Left cardiac atrium (tissue), 4 donors: ENCODE results near the gene PLXNA4. TPM values are rescaled to one million over a fixed set of nuclear protein-coding genes. Genes with fewer than 3 reads are reported as not detected.
A peak's percentile ranks its signal among the peaks of the same experiment; 100 is the strongest.

Source experiments
- ATAC-seq, 2 donors: fragments of 200-7000 bp; cut with Tn5 transposase; one replicate each; pipeline ENCODE4 v1.9.1; 2020; ENCODE audit warnings: mild to moderate bottlenecking in 2 of 2, moderate library complexity in 2 of 2
- DNase-seq: peaks from one replicate; pipeline ENCODE4 v3.0.0-alpha.2; 2020
- intact Hi-C, 2 donors: fragments of 100-400 bp; cut with DNase I; formaldehyde crosslinking; loops; one replicate each; pipeline versions ENCODE4 v1.14.1 to v1.15.1; 2022 to 2023
- total RNA-seq, 2 donors: library from RNA; stranded (reverse); fragmentation: NEBNext Ultra II Directional; extraction: Animal tissue kit (Norgen Biotek cat#: 25700); gene quantifications; one replicate each; pipeline ENCODE4 v1.2.1, GENCODE V29; 2021
- donor health status: DM: no; HTN: yes; CAD: no.
- donor health status: DM: no; HTN: yes; CAD: no; lungs with severe emphysema.
- donor health status: DM: yes; HTN: yes; CAD: no.
- donor health status: Dilated cardiomyopathy.

Gene PLXNA4
- total RNA-seq, 2 donors from 2014 or later: 23.3 to 30.1 TPM

DNA sequence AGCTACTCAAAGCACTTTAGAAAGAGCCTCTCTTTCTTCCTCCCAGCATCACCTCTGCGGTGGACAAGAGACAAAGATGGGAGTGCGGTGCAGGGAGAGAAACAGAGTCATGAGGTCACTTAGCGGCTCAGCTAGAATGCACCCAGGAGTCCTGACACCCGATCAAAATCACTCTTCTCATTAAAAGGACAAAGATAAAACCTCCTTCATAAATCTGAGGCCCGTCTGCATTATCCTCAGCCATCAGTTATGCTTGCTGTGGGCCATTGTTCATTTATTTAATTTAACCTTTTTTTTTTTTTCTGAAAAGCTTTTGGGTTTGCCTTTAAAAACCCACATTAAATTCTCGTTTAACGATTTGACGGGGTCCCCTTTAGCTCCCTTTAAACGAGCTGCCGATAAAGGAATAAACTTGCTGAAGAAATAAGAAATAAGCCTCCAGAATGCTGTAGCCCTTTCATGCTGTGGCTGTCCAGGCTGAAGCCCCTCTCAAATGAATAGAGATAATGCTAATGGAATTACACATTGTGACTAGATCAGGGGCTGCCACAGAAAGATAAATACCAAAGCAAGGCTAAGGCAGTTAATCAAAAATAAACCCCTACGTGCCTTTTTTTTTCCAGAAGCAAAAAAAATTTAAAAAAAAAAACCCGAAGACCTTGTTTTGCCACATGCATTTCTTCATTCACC lies 16.1 kb upstream of the PLXNA4 start:
- intact Hi-C loops: no loop called here
- DNase-seq (no peak), ATAC-seq (no peak)

DNA sequence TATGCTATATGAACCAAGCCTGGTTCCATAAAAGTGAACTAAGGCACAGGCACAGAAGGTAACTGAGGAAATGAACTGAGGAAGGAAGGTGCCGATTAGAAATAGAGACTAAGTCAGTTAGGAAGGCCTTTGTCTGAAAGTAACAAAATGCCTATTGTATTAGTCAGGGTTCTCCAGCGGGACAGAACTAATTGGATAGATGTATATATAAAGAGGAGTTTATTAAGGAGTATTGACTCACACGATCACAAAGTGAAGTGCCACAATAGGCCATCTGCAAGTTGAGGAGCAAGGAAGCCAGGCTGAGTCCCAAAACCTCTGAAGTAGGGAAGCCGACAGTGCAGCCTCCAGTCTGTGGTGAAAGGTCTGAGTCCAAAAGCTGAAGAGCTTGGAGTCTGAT lies 13.9 kb upstream of the PLXNA4 start:
- ATAC-seq: no peak

DNA sequence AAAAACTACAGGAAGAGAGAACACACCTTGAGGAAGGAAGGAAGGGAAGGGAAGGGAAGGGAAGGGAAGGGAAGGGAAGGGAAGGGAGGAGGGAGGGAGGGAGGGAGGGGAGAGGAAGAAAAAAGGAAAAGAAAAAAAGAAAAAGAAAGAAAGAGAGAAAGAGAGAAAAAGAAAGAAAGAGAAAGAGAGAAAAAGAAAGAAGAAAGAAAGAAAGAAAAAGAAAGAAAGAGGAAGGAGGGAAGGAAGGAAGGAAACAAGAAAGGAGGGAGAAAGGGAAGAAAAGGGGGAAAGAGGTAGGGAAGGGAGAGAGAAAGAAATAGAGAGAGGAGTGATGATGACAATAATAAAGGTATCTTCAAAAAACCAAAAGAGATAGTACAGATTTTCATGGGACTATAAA lies 12.3 kb upstream of the PLXNA4 start:
- no peak for ATAC-seq
- no peak for DNase-seq
- intact Hi-C loops: no loop called here

More for the DNA sequence above, 13.9 kb upstream of the PLXNA4 start:
- intact Hi-C loops: no loop called here
- no peak for DNase-seq

DNA sequence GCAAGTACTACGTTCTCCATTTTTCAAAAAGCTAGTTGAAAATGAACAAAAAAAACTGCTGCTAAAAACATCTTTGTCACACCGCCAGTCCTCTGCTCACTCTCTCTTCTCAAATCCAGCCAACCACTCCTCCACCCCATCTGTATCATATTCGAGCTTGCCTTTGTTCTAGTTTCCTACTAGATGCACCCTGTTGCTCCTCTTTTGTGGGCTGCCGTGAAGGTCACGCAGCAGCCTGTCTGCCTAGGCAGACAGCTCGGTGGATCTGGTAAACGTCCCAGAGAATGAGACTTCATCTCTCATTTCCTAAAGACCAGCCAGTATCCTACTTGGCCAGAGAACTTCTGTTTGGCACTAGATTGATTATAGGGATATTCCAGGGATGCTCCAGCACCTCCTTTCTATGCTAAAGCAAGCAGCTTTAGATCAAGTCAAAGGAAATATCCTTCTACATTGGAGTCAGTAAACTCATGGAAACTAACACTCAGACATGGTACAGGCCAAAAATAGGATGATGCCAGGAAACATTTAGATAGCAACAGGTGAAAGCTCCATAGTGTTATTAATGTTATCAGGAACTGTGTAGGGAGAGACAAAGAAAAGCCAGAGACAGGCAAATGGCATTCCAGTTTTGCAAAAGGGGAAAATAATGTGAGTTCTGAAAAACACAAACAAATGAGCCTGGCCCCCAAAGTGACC lies 8.7 kb upstream of the PLXNA4 start:
- no peak for ATAC-seq
- intact Hi-C loops: loop anchor here in 1 of 2 donors (5.0 kb wide), 1 partner anchor 583 kb away; no protein-coding TSS in a partner anchor
- no peak for DNase-seq

DNA sequence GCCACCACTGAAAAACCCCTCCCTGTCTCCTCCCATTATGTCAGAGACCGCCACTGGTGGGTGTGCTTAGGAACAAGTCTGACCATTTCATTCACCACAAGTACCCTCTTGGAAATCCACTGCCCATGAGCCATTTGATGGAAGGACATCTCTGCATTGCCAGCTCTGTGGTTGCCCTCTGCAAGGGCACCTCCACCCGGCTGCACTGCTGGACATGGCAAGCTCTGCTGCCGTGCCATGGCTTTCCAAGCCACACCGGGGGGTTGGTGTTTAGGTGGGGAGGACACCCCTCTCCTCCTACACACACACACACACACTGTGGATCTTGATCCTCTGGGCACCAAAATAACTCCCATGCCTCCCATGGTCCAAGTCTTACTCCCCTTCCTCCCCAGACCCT lies 5.2 kb upstream of the PLXNA4 start:
- intact Hi-C loops: loop anchor here in 1 of 2 donors (2.0 to 5.0 kb wide), 2 partner anchors 263 to 579 kb away; no protein-coding TSS in a partner anchor
- DNase-seq (no peak), ATAC-seq (no peak)

DNA sequence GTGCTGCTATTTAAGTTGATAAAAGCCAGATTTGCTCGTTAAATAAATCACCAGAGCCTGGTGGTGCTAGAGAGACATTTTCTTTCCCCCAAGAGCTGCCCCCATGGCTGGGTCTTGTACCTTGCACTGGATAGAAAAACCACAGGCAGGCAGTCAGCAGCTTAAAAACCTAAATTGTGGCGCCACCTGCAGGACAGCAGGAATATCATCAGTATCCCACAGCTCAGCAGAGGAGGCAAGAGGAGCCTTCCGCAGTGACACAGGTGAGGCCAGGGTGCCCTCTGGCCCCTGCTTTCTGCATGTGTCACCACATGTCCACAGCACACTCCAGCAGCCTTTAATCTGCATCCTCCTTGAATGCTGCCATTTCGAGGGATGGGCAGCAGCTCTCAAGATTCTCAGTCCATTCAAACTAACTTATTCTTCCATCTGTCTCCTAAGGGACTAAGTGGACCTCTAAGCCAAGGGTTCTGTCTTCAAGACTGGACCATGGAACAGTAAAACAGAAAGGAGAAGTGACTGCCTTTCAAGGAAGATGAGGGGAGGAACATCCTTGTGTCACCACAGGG lies 4.5 kb upstream of the PLXNA4 start:
- peak; percentile 35 to 58 for ATAC-seq
- intact Hi-C loops: loop anchor here in 1 of 2 donors (2.0 to 5.0 kb wide), 2 partner anchors 262 to 578 kb away; no protein-coding TSS in a partner anchor
- DNase-seq: peak; percentile 80

DNA sequence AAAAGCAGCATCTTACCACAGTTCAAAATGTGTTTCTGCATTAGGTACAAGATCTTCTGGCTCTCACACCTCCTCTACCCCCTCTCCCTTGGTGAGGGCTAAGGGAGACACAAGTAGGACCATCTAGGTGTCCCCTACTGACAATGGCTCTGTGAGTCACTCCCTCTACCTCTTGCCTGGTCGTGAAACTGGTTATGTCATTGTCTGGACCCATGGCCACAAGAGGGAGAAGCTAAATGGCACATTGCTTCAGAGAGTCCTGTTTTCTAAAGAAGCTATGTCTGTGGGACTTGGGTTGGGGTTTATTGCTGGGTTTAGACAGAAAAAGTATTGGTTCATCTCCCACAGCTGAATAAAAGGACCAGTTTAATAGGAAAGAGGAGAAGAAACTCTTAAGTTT lies 4.0 kb upstream of the PLXNA4 start:
- intact Hi-C loops: loop anchor here in 1 of 2 donors (2.0 to 5.0 kb wide), 2 partner anchors 261 to 578 kb away; no protein-coding TSS in a partner anchor
- DNase-seq: no peak
- ATAC-seq: no peak

DNA sequence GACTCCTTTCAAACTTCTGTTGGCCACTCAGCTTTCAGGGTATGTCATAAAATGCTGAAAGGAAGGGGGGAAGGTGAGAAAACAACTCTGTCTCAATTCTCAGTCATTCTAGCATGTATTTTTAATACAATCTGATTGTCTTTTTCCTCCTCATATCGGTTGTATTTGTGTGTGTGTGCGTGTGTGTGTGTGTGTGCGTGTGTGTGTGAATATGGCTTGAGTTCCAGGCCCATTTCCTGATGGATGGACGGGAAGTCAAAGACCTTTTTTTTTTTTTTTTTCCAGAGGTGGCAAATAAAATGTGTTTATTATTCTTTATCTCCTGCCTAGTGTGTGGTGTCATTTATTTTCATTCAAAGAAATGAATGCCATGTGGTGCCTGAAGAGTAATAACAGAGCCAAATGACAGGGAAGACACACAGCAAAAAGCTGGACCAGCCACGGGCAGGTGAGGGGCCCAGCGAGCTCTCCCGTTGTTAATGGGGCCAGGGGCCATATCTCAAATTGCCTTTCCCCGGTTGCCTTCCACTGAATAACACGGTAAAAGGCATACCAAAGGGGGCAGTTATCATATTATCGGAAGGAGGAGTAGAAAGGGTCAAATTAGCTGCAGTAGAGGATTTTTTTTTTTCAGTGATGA lies 3.1 kb upstream of the PLXNA4 start:
- ATAC-seq (no peak), DNase-seq (no peak)
- intact Hi-C loops: loop anchor here (2.0 to 10.0 kb wide), 4 partner anchors 77 to 635 kb away; no protein-coding TSS in a partner anchor

DNA sequence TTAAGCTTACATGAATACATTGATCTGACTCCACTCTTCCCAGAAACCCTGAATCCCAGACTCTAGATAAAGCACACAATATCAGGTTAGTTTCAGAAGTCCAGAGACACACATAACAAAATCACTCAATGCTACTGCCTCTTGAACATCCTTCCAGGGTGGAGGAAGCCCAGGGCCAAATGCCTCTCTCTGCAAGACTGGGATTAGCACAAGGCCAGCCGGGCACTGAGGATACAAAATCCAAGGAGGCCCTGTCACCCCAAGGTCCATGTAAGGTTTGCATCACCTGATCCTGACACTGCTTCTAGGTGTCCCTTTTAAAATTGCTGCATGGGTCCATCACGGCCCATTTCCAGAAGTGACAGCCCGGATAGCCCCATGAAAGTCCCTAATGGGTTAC lies 2.6 kb upstream of the PLXNA4 start:
- no peak for ATAC-seq
- intact Hi-C loops: loop anchor here (2.0 to 10.0 kb wide), 4 partner anchors 77 to 634 kb away; no protein-coding TSS in a partner anchor
- DNase-seq: no peak

DNA sequence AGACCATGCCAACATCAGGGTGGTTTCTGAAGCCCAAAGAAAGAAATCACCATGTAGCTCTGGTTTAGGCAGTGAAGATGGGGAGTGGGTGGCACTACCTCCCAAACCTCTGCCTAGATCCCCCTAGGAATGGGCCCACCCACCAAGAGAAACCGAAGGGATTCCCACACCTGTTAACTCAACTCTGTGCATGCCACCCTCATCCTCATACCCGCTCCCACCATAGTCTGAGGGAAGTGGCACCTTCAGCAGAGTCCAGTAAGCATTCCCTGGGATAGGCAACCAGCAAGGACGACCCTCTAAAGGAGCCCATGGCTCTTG lies 1.7 kb upstream of the PLXNA4 start:
- DNase-seq (no peak), ATAC-seq (no peak)
- intact Hi-C loops: loop anchor here (2.0 to 10.0 kb wide), 4 partner anchors 76 to 633 kb away; no protein-coding TSS in a partner anchor

DNA sequence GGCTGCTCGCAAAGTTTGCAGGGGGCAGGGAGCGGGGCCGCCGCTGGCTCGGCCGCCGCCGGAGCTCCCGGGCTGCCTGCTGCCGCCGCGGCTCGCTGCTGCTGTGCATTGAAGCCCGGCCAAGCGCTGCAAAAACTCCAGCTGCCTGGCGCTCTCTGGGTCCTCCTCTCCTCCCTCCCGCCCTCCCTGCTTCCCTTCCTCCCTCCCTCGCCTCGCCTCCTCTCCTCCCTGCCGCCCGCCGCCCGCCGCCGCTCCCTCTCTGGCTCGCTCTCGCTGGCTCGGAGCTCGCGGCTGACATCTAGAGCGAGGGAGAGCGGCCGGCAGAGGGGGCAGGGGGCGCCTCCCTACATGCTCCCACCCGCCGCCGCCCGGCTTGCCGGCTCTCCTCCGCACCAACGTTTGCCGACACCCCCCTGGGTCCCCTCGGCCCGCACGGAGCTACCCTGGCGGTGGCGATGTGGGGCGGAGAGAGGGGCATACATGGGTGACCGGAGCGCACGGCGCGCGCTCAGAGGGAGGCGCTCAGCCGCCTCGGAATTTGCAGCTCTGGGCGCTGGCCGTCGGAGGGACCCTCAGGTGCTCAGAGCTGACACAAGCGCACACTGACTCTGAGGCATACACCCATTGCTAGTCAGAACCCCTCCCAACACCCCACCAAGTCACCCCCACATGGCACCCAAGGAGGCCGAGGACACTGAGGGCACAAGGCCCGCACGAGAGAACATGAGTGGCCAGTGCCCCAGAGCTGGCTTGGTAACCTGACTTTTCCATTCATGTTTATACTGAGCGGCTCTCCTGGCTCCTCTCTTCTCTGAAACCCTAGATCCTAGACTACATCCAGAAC lies 1.2 kb upstream of the PLXNA4 start:
- intact Hi-C loops: loop anchor here (2.0 to 10.0 kb wide), 4 partner anchors 75 to 633 kb away; no protein-coding TSS in a partner anchor
- ATAC-seq: peak; percentile 81 to 83
- peak; percentile 83 for DNase-seq

DNA sequence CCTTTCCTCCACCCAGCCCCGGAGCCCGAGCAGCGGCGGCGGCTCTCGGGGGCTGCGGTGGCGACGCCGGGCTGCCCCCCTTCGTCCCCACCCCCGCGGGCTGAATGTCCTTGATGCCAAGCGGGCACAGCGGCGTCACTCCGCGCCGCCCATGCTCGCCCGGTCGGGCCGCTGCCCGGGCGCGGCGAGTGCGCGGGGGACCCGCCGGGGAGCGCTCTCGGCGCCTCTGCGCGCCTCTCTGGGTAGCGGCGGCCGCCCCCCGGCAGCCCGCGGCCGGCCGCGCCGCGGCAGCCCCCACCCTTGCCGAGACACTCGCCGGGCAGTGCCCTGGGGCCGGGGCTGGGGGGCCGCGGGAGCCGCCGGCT lies 433 bp upstream of the PLXNA4 start:
- no peak for DNase-seq
- peak; percentile 13 to 28 for ATAC-seq
- intact Hi-C loops: loop anchor here (5.0 to 10.0 kb wide), 3 partner anchors 74 to 259 kb away; no protein-coding TSS in a partner anchor

DNA sequence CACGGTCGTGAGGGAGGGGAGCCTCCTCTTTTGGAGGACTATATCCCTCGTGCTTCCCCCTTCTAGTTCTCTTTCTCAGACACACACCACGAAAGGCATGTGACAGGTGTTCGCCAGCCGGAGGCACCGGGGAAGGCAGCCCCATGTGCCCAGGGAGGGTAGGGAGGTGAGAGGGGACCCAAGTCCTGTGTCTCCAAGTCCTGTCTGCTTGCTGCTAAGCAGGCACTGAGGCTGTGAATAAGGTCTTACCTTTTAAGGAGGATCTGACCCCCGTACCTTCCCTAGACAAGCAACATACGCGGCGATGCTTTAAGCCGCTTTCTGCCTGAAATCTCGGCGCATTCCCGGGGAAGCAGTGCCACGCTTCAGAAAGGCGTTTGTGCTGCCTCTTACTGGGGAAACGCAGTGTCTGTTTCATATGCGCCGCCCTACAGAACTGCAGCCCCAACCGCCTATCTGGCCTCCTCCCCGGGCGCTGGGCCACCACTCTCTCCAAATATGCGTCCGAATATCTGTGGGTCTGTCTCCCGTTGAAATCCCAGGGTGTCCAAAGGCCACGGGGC lies 770 bp downstream of the PLXNA4 start:
- intact Hi-C loops: loop anchor here (5.0 to 10.0 kb wide), 3 partner anchors 73 to 258 kb away; no protein-coding TSS in a partner anchor
- ATAC-seq (peak; percentile 75 to 84), DNase-seq (peak; percentile 73)

DNA sequence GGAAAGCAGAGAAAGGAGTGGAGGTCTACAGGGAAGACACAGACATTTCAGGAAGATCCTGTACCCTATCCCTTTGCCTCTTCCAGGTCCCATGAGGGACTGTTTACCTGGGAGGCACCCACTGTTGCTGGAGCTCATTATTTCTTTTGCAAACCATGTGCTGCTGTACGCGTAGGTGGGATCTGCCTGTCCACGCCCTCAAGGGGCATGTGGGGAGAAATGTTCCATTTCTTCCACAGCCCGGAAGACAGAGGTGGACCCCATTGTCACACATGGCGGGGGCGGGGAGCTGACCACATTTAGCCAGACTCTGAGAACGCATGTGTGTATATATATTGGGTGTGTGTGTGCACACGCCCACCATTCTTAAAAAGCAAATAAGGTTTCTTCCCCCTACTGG lies 2.0 kb downstream of the PLXNA4 start:
- intact Hi-C loops: loop anchor here in 1 of 2 donors (10.0 kb wide), 1 partner anchor 169 kb away; no protein-coding TSS in a partner anchor
- no peak for ATAC-seq
- DNase-seq: no peak

DNA sequence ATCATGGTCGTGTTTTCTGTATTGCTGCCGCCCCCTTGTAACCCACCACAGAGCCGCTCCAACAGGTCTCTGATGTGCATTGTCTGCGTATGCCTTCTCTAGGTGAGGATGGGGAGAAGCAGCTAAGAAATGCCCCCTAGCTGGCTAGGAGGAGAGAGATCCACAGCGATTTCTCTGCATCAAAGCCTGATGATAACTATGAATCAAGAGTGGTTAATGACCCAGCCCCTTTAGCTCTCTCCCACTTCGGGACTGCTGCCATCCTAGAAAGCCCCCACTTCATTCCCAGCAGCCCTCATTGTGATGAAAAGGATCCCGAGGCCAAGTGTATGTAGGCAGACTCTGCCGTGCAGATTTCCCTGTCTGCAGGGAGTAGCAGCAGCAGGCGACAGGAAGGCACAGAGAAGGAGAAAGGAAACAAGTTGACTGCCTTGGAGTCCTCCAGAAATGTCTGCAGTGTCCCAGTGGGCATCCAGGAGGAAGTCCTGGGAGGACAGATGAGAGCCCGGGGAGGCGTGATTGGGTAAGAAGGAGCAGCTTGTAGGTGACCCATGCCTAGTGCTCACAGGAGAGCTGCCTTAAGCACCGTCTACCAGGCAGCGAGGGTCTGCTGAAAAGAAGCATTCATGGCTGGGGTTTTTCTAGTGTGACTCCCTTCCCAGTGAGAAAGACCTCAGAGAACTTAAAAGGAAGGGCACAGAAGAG lies 2.9 kb downstream of the PLXNA4 start:
- intact Hi-C loops: loop anchor here in 1 of 2 donors (10.0 kb wide), 1 partner anchor 169 kb away; no protein-coding TSS in a partner anchor
- DNase-seq (no peak), ATAC-seq (no peak)

DNA sequence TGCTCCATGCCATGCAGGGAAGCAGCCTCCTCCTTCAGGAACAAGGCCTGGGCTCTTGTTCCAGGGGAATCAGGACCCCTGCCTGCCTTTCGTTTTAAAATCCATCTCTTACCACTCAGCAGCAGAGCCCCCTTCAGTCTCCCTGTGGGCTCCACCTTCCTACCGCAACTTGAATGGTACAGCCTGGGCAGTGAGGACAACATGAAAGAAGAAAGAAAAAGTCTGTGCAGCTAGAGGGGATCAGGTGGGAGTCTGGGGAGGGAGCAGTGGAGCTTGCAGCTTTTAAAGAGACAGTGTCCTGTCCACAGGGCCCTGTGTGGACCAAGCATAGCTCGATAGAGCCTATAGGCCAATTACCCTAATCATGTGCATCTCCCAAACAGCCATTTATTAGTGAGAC lies 3.7 kb downstream of the PLXNA4 start:
- ATAC-seq: no peak
- intact Hi-C loops: loop anchor here in 1 of 2 donors (10.0 kb wide), 1 partner anchor 168 kb away; no protein-coding TSS in a partner anchor

DNA sequence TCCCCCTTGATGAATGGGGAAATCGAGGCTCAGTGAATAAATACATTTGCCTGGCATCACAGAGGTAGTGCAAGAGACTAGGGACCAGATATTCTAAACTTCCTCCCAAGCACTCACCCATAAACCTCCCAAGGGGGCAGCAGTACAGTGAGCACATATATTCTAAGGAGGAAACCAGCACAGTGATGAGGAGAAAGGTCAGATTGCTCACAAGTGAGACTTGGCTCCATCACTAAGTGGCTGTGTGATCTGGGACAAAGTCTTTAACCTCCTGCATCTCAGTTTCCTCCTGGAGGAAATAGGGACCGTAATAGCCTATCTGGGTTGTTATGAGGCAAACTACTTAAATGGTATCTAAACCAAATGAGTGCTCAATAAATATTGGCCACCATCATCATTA lies 4.3 kb downstream of the PLXNA4 start:
- no peak for ATAC-seq
- intact Hi-C loops: loop anchor here in 1 of 2 donors (10.0 kb wide), 1 partner anchor 167 kb away; no protein-coding TSS in a partner anchor
- DNase-seq: no peak

More for the DNA sequence above, 3.7 kb downstream of the PLXNA4 start:
- DNase-seq: no peak
